ENCODE data around the gene NIT1.

The NIT1 gene, protein sequence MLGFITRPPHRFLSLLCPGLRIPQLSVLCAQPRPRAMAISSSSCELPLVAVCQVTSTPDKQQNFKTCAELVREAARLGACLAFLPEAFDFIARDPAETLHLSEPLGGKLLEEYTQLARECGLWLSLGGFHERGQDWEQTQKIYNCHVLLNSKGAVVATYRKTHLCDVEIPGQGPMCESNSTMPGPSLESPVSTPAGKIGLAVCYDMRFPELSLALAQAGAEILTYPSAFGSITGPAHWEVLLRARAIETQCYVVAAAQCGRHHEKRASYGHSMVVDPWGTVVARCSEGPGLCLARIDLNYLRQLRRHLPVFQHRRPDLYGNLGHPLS
- 47.6 to 49.7 reads per million in 2 donors for total RNA-seq

DNA sequence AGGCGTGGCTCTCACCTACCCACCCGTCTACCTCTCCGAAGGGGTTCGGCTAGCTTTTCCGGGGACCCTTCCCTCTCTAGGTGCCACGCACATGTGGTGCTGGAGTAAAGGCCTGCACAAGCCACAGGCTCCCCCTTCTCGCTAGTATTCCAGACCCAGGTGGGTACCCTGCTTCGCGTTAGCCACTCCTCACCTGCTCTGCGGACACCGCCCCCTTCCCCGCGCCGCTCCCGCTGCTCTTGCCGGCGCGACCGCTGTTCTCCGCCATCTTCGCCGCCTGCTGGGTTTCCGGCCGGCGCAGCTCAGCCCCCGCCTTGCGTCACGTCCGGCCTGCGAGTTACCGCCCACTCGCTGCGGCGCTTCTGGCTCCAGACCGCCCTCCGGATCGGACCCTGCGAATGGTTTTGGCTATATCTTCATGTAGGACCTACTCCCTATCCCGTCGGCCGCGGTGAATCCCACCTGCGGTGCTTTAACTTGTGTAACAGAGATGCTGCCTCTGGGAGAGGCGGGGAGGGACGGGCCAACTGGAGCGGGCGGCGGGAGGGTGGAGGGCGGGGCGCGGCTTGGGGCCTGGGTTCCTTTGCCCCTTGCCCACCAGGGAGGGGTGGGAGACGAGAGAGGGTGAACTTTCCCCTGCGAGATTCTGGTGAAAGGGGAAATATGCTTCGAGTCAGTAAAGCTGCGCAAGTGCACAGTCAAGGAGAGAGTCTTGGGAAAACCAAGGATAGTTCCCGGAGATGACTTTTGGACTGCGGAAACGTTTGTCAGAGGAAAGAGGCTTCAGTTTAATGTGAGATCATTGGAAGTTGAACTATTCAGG, at the start of gene NIT1, which contains the start of gene PFDN2:
TSS of gene NIT1 (plus strand) at position 347 of the 823 bp plus-strand sequence. CDS start at position 419, 72 bp downstream.
TSS of gene PFDN2 (minus strand) at position 279 of the 823 bp plus-strand sequence. CDS start at position 268, 11 bp downstream.
- peak; percentile 75 for DNase-seq

DNA sequence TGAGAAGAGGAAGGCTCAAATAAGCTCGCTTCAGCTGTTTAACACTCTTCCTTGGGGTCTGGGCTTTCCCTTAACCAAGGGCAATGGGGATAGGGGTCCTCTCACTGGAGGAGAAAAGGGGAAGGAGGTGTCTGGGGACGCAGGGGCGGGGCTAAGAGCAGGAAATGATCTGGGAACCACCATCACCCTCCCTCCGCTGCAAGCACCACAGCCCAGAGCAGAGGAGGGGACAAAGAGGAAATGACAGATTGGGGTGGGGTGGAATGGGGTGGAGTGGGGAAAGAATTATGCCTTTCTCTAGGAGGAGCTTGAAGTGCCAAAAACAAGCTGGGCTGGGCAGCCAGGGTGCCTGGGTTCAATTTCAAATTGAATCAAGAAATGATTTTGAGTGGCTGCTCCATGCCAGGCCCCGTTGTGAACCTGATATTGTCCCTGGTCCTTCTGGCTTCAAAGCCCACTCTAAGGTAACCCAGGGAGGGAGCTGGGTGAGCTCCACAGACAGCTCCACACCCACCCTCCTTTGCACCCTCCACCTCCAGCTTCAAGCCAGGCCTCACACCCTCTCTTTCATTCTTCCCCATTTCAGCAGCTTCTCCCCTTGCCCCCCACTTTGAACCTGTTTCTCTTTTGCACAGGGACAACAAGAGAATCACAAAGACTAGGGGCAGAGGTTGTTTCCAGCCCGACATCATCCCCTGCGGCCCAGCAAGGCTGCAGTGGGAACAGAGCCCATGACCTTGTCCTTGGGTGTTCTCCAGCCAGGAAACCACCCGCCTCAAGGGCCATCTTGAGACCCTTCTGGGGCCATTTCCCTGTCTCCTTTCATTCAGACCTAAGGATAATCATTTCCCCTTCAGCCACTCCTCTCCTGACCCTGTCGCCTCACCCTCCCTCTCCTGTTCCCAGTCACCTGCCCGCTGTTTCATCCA, 49.3 kb upstream of the NIT1 start:
- no peak for DNase-seq

DNA sequence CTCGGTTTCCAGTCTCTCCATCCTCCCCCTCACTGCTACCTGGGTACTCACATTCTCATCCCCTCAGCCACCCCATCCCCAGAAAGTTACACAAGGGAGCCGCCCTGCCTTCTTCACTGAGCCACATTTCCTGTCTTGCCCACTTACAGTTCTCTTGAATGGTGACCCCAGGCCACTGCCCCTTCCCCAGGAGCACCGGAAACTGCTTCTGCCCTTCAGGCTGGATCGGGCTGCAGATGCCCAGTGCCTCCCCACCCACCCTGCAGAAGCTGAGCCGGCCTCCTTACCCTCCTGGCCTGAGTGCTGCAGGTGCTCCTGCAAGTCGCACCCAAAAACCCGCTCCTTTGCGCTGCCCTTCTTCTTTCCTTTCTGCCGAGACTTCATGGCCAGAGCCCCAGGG, 48.7 kb upstream of the NIT1 start:
- DNase-seq = no peak

DNA sequence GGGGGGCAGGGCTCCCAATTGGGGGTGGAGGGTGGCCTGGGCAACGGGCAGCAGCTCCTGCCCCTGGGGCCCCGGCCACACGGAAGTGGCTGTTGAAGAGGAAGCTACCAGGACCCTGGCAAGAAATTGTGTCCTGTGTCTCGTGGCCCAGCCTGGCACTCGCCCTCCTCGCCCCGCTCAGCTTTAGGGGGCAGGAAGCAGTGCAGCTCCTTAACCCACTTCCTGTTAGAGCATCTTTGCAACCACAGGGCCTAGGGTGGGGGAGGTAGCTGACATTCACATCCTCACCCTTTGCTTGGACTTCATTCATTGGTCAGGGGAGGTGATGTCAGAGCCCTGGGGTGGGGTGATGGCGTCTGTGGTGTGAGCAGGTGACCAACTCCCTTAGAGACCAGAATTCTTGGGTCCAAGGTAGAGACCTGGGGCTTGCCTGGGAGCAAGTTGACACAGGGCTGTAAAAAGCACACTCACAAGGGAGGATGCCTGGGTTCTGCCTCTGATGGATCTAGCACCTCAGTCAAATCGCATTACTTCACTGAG, 48.1 kb upstream of the NIT1 start, which contains the start of gene ARHGAP30:
TSS of gene ARHGAP30 (minus strand) at position 161 of the 540 bp plus-strand sequence. CDS start 267 bp downstream, outside the sequence.
- peak; percentile 54 for DNase-seq

DNA sequence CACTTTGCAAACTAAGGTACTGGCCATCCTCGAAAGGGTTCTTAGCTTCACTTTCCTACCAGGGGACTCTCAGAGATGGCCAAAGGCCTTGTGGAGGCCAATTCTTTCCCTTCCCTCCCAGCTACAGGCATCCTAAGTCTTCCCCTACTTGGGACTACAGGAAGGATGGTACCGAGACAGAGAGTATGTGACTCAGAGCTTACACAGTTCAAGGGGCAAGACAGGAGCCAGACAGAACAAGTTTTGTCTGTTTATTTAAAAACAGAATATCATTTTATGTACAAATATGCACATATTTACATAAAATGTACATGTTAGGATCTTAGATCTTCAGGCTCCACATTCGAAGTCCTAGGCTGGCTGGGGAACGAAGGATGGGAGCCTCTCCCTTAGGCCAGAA, 47.1 kb upstream of the NIT1 start:
- no peak for DNase-seq

DNA sequence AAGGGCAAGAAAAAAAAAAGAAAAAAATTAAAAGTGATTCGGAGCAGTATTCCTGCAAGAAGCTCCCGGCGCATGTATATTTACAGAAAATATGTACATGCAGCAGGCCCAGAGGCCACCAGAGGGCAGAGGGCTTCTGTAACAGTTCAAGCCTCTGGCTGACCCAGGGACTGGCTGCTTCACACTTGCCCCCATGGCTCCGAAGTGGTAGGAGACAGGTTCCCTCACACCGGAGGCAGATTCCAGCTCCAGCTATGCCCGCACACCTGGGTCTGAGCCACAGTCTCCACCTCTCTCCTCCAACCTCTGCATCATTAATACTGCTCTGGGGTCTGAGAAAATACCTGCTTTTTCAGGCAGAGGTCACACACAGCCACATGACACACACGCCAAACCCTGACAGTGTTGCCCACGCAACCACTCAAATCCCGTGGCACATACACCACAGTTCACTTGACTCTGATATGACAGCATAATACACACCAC, 46.0 kb upstream of the NIT1 start:
- no peak for DNase-seq

DNA sequence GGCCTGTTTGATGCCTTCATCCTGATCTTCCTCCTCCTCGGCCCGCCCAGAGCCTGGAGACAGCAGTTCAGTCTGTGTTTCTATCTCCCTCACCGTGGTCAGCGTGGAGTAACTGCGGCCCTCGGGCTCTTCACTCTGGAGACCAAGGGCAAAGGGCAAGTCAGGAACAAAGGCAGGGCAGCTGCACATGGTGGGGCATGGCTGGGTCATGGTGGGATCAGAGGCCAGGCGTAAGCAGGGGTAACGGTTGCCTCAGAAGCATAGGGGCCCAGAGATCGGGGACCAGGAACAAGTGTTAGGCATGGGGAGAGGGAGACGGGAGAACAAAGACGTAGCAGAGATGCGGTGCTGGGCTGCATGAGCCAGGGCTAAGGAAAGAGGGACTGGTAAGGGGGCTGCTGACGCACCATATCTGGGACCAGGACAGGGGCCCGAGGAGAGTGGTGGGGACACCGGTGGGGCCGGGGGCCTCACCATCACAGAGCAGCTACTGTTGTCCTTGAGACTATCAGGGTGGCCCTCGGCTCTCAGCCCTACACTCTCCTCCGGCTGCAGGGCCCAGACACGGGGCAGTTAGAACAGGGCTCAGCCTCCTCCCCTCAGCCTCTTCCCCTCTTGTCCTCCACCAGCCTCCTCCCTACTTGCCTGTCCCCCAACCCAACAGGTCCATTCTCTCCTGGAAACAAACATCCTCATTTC, 45.0 kb upstream of the NIT1 start:
- DNase-seq = no peak

DNA sequence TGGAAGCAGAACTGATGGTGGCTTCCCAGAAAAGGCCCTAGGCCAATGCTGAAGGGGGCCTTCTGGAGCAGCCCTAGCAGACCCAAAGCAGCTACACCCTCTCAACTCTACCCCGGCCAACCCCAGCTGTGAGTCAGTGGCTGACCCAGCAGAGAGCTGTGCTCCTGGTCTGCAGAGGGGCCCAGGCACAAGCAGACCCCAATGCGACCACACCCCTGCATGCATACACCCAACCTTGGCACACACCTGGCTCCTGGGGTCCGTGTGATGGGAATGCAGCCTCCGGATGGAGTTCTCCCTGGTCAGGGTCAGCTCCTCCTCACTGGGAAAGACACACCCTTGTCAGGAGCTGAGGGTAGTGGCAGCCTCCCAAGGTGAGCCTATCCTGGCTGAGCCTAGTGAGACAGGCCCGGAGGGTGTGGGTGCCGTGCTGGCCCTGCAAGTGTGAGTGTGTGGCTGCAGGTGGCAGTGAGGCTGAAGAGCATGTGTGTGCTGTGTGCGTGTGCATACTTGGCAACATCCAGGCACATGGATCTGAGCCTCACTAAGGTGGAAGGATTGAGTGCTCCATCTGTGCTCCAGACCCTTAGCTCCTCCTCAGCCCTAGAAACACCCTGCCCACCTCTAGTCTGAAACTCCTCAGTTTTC, 44.3 kb upstream of the NIT1 start:
- no peak for DNase-seq

DNA sequence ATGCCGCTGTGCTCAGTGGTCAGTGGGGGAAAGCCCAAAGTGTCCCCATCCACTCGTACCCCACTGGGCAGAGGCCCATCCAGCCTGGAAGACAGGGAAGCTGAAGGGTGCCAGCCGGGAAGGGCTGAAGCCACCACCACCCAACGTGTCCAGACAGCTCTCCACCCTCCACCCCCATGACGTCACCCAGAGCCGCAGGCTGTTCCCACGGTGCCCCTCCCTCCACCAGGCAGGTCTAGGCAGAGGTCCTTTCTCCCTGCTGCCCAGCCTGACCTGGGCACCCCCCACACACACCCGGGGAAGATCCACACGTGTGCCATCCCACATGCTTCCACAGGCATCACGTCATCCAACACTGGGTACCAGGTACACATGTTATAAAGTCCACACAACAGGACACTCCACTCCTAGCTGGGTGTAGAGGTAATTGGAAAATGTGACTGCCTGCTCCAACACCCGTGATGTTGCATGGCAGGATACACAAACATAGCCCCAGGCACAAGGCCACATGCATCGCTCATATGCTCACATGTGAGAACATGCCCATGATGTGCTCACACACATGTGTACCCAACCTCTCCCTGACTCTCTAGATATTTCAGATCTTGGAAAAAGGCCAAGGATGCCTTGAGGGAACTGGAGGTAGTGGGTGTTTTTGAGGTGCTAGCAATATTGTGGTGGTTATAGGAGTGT, 43.1 kb upstream of the NIT1 start:
- no peak for DNase-seq

DNA sequence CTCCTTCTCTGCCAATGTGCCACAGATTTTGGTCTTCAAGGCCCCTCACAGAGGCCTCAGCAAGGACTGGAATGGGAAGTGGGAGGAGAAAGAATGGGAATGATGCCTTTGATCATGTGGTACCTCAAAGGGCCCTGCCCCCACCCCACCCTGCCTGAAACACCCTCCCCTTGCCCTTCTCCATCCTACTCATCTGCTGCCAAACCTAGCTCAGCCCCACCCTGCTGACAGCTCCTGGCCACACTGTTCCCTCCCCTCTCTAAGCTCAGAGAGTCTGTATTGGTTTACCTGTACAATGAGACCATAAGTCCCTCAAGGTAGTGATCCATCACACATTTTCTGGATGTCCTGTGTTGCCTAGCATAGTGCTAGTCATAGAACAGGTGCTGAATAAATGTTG, 41.5 kb upstream of the NIT1 start:
- no peak for DNase-seq

DNA sequence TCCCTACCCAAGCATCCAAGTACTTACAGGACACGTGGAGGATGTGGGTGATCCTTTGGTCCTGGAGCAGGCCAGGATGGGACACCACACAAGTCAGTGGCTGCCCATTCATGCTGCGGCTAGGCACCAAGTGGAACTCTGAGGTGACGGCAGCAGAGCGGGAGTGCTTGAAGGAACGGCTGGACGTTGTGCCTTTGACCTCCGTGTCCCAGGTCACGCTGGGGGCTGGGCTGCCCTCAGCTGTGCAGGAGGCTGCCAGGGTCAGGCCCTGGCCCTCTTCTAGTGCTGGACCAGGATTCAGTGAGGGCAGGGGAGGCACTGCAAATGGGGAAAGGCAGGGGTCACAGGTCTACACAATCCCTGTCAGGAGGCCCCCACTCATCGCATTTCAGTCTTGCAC, 40.5 kb upstream of the NIT1 start:
- no peak for DNase-seq

DNA sequence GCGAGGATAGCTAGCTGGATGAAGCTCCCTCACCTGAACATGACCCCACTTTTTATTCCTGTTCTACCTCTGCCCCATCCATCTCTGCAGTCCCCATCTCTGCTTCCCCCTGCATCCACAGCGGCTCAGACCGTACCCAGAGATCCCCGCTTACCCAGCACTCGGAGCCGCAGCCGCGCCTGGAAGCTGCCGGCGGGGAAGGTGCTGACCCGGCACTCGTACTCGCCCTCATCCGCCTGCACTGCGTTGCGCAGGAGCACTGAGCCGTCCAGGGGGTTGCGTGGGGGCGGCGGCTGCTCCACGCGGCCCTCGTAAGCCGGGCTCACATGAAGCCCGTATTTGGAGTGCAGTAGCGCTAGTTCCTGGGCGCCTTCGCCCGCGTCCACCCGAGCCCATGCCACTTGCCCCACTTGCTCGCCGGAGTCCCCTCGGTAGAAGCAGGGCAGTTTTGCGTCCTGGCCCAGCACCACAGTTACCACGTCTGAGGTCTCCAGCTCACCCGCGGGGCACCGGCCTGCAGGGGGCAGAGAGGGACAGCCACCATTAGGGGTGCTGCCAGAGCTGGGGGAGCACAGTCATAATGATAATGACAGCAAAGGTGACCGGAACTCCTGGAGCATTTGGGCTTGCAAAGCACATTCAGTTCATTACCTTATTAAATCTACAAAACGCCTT, 38.3 kb upstream of the NIT1 start:
- no peak for DNase-seq

DNA sequence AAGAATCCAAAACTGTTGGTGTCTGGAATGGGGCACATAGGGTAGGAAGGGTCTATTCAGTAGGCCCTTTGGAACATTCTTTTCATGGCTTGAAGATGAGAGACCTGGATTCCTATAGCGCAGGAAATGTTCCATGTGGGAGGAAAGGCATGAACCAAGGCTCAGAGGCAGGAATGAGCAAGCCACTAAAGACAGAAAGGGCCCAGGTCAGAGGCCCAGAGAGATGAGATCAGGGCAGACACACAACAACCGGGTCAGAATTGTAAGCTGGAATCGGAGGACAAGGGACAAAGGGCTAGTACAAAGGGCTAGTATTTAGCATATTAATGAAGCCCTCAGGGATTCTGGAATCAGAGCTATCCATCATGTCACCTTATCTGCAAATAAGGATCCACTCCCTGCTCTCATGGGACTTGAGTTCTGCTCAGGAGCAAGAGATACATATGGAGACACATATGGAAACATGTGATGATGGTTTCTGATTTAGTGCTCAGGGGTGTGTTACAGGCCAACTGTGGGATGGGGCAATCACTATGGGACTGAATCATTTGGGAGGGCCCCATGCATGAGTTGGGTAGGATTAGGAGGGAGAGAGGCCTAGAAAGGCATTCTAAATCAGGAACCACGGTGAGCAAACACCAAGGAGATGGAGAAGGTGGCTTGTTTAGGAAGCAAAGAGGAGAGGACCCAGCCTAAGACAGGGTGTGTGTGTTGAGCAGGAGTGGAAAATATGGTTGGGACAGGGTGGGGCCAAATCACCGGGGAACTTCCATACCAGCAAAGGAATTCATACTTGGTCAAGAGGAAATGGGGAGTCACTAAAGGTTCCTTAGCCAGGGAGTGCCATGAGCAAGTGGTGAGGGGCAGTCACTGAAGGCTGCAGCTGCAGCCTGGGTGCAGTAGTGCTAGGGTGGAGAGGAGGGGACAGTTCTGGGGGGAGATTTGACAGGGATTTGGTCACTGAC, 37.2 kb upstream of the NIT1 start:
- DNase-seq = no peak

DNA sequence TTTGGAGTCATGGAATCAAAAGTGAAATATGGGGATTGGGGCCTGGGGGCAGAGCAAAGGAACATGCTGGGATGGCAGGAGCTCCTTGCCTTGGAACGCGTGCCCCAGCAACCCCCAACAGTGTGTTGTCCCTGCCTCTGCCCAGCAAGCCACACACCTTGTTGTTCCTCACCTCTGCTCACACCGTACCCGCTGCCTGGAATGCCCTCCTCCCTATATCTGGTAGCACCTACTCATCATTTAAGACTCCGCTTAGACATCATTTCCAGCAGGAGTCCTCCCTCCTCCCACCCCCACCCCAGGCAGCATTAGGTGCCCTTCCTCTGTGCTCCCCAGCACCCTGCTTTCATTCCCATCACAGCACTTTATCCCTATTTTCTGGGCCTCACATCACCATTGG, 36.4 kb upstream of the NIT1 start:
- DNase-seq = no peak

DNA sequence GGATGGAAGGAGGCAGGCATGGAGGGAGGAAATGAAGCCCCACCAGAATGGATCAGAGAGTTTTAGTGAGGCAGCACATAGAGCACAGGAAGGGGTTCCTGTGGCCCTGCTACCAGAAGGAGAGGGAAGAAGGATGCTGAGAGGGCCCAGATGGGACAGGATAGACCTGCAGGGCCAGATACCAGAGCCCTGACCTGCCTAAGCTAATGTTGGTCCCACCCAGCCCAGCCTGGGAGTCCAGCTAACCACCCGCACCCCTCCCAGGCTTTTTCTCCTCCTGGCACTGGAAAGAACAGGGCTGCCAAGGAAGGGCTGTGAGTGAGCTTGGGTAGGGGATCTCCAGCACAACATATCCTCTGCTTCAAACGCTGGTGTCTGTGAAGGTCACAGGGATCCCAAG, 35.4 kb upstream of the NIT1 start:
- no peak for DNase-seq

DNA sequence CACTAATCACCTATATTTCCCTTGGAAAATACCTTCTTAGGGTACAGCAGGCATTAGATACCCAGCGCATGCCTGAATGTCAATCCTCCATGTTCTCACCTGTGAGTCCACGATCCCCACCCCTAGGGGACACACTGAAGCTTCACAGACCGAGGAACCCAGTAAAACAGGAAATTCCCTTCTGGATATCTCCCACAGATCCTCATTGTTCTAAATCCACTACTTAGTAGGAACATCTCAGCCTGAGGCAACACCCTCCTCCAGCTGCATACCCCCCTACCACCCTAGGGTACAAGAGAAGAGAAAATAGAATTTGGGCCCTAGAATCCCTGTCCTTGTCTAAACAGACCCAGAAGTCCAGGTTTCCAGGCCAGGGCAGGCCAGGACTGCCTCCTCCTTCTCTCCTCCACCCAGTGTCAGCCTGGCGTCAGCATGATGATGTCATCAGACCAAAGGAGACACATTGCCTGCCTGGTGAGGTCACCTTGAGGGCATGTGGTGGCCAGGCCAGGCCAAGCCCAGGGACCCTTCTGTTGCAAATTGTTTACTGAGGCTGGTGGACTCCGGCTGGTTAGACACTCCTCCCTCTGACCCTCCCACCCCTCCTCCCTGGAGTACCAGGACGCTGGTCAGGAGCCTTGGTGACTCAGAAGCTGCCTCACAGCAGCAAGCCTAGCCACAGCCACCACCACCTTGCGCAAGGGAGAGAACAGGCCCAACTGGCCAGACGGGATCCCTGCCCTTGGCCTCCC, 34.7 kb upstream of the NIT1 start:
- no peak for DNase-seq

DNA sequence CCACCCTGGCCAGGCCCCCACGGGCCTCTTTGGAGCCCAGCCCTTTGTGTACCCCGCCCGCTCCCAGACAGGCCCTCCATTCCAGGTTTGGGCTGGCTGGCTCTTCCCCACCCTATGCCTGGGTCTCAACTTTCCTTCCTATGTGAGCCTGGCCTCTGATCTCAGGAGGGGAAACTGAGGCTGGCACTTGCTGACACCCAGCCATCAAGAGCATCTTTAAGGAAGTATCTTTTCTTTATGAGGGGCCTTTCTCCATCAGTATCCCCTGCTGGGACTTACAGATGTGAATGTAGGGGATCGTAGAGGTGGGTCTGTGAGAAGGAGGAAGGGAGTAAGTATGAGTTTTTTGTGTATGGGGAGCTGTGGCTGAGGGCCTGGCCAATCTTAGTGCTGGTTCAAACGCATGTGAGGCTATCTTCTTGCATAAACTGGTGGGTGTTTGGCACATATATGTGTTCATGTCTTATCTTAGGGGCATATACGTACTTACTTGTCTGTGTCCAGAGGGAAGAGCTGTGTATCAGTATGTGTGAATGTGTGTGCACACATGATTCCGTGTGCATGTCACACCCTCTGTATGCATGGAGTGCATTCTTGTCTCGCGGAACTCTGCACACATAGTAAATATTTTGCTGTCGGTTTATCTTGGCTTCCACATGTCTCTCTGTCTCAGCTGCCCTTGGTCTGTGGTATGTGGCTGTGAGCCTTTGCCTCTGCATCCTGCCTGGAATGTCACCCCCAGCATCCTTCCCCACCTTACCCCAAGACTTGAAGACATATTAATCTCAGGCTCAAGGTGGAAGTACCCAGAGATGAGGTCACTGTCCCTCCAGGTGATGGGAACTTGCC, 33.9 kb upstream of the NIT1 start:
- DNase-seq = no peak

All from activated gamma-delta T cell (primary cell).